Neural progenitor cell (in vitro differentiated cells): ENCODE data around the gene TMEM53. TPM values are rescaled to one million over a fixed set of nuclear protein-coding genes. Genes with fewer than 3 reads are reported as not detected.
A peak's percentile ranks its signal among the peaks of the same experiment; 100 is the strongest.

ENCODE experiments used
- DNase-seq: peaks from one replicate; pipeline ENCODE4 v3.0.0-alpha.2; 2016; ENCODE audit warnings: low spot score
- H2AFZ ChIP-seq: fragments of 200-600 bp; sonication (generic); replicated peaks from 2 replicates; pipeline ENCODE4 v1.6.1; 2016; ENCODE audit warnings: antibody characterized with exemption
- H3F3A ChIP-seq: fragments of 200-600 bp; sonication (generic); 2 replicates; pipeline ENCODE4 v1.6.1; 2016; ENCODE audit warnings: antibody characterized with exemption, low read depth
- H3K27ac ChIP-seq: fragments of 200-600 bp; sonication (generic); 2 replicates; pipeline ENCODE4 v1.5.1; 2016; ENCODE audit warnings: mild to moderate bottlenecking
- H3K27me3 ChIP-seq: fragments of 200-600 bp; sonication (generic); 2 replicates; pipeline ENCODE4 v1.6.1; 2016; ENCODE audit warnings: mild to moderate bottlenecking, moderate library complexity
- H3K36me3 ChIP-seq: fragments of 200-600 bp; sonication (generic); 2 replicates; pipeline ENCODE4 v1.5.1; 2016
- H3K4me1 ChIP-seq: fragments of 200-600 bp; sonication (generic); 2 replicates; pipeline ENCODE4 v1.6.1; 2016; ENCODE audit warnings: mixed run types
- H3K4me2 ChIP-seq: fragments of 200-600 bp; sonication (generic); 2 replicates; pipeline ENCODE4 v1.6.1; 2016
- H3K4me3 ChIP-seq: fragments of 200-600 bp; sonication (generic); 2 replicates; pipeline ENCODE4 v1.5.1; 2016
- H3K79me2 ChIP-seq: fragments of 200-600 bp; sonication (generic); 2 replicates; pipeline ENCODE4 v1.6.1; 2016; ENCODE audit warnings: low read depth
- H3K9ac ChIP-seq: fragments of 200-600 bp; sonication (generic); 2 replicates; pipeline ENCODE4 v1.6.1; 2016
- H3K9me3 ChIP-seq: fragments of 200-600 bp; sonication (generic); 2 replicates; pipeline ENCODE4 v1.5.1; 2016; ENCODE audit warnings: low read depth
- H4K20me1 ChIP-seq: fragments of 200-600 bp; sonication (generic); 2 replicates; pipeline ENCODE4 v1.6.1; 2016; ENCODE audit warnings: low read depth
- H3K27ac Mint-ChIP-seq: 3 replicates; pipeline ENCODE4 v1.8.0; 2021; ENCODE audit warnings: mixed read lengths
- H3K27me3 Mint-ChIP-seq: 2 replicates; pipeline ENCODE4 v1.8.0; 2022; ENCODE audit warnings: low read depth, mild to moderate bottlenecking, inconsistent platforms, moderate library complexity, mixed read lengths; ENCODE audit not compliant: insufficient read depth
- H3K36me3 Mint-ChIP-seq: 3 replicates; pipeline ENCODE4 v1.8.0; 2021; ENCODE audit warnings: mixed read lengths
- H3K4me1 Mint-ChIP-seq: 3 replicates; pipeline ENCODE4 v1.8.0; 2021; ENCODE audit warnings: mixed read lengths
- H3K4me3 Mint-ChIP-seq: 3 replicates; pipeline ENCODE4 v1.8.0; 2021; ENCODE audit warnings: mild to moderate bottlenecking, moderate library complexity, mixed read lengths
- H3K9me3 Mint-ChIP-seq: 3 replicates; pipeline ENCODE4 v1.8.0; 2020; ENCODE audit warnings: mixed read lengths
- EZH2 ChIP-seq: fragments of 200-600 bp; sonication (generic); IDR thresholded peaks from 2 replicates; pipeline ENCODE4 v1.6.1; 2017; ENCODE audit warnings: antibody characterized with exemption, mild to moderate bottlenecking, moderate library complexity
- EZH2phosphoT487 ChIP-seq: fragments of 200-600 bp; sonication (generic); IDR thresholded peaks from 2 replicates; pipeline ENCODE4 v1.6.1; 2017; ENCODE audit warnings: antibody characterized with exemption
- total RNA-seq: library from RNA; depleted of rRNA; stranded (reverse); fragments of >200 nt; gene quantifications from 2 replicates; pipeline ENCODE4 v1.2.3, GENCODE V29; 2015; ENCODE audit warnings: low replicate concordance
- TF ChIP-seq, protein P1 (sequence below): fragments of 200-600 bp; sonication (generic); IDR thresholded peaks from 2 replicates; pipeline ENCODE4 v1.5.1; 2017; ENCODE audit warnings: antibody characterized with exemption, mild to moderate bottlenecking

TMEM53 gene
- total RNA-seq, 1 donor from 2014 or later: 5.0 TPM

- peaks cover 6% of the 10 kb centered on the region for H4K20me1 ChIP-seq
- H3K27ac Mint-ChIP-seq: no peak overlapping the region
- H3K79me2 ChIP-seq: no peaks in the 10 kb centered on the region
- no peak overlapping the region for H3K27ac ChIP-seq
- no peak overlapping the region for H3K9ac ChIP-seq
- no peaks in the 10 kb centered on the region for H3K9me3 Mint-ChIP-seq
- H2AFZ ChIP-seq: no peak overlapping the region
- no peaks in the 10 kb centered on the region for H3K36me3 Mint-ChIP-seq
- no peaks in the 10 kb centered on the region for H3K9me3 ChIP-seq
- H3K4me3 ChIP-seq: no peak overlapping the region
- H3K4me3 Mint-ChIP-seq: no peak overlapping the region
- H3K4me1 Mint-ChIP-seq: peaks cover 13% of the 10 kb centered on the region
- peaks cover 13% of the 10 kb centered on the region for H3K4me1 ChIP-seq
- no peak for DNase-seq
- TF ChIP-seq, protein P1, sequence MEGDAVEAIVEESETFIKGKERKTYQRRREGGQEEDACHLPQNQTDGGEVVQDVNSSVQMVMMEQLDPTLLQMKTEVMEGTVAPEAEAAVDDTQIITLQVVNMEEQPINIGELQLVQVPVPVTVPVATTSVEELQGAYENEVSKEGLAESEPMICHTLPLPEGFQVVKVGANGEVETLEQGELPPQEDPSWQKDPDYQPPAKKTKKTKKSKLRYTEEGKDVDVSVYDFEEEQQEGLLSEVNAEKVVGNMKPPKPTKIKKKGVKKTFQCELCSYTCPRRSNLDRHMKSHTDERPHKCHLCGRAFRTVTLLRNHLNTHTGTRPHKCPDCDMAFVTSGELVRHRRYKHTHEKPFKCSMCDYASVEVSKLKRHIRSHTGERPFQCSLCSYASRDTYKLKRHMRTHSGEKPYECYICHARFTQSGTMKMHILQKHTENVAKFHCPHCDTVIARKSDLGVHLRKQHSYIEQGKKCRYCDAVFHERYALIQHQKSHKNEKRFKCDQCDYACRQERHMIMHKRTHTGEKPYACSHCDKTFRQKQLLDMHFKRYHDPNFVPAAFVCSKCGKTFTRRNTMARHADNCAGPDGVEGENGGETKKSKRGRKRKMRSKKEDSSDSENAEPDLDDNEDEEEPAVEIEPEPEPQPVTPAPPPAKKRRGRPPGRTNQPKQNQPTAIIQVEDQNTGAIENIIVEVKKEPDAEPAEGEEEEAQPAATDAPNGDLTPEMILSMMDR: peak; percentile 37
- no peak for TF ChIP-seq EZH2
- no peak overlapping the region for H3K4me2 ChIP-seq
- peaks cover 4% of the 10 kb centered on the region for H3K27me3 Mint-ChIP-seq
- peaks cover 31% of the 10 kb centered on the region for H3K27me3 ChIP-seq
- H3F3A ChIP-seq: peaks cover 9% of the 10 kb centered on the region
- no peaks in the 10 kb centered on the region for H3K36me3 ChIP-seq
Measured at GRCh38 chr1:44608141-44608540, 66.1 kb downstream of the TMEM53 start.

DNA sequence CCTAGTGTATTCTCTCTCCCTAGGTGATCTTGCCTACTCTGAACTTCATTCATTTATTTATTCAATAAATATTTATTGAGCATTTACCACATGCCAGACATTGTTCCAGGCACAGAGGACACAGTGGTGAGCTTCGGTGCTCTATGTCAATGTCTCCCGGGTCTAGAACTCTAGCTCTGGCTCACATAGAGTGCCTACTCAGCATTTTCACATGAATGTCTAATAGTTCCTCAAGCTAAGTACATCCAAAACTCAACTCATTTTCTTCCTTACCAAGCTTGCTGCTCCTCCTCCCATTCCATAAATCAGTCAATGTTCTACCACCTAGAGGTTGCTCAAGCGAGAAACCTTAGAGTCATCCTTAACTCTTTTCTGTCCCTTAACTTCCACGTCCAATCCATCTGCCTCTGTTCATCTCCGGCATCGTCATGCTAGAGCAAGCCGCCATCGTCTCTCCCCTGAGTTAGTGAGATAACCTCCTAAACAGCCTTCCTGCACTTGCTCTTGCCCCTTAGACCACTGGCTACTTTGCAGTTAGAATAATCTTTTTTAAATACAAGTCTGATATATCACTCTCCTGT, 67.5 kb downstream of the TMEM53 start:
- Mint-ChIP-seq H3K36me3 (no peaks in the 10 kb centered on the region), H3K27me3 (peaks cover 6% of the 10 kb centered on the region), H3K4me1 (peaks cover 13% of the 10 kb centered on the region), H3K27ac (no peak overlapping the region), H3K4me3 (no peak overlapping the region), H3K9me3 (no peaks in the 10 kb centered on the region)
- no peaks in the 10 kb centered on the region for H3K9me3 ChIP-seq
- H3K27ac ChIP-seq: no peak overlapping the region
- H3K27me3 ChIP-seq: peaks cover 44% of the 10 kb centered on the region
- no peak overlapping the region for H3K4me2 ChIP-seq
- H3K36me3 ChIP-seq: no peaks in the 10 kb centered on the region
- H2AFZ ChIP-seq: no peak overlapping the region
- peaks cover 6% of the 10 kb centered on the region for H4K20me1 ChIP-seq
- TF ChIP-seq, protein P1: no peak
- no peak for TF ChIP-seq EZH2
- TF ChIP-seq EZH2phosphoT487: no peak
- no peak overlapping the region for H3K4me3 ChIP-seq
- no peaks in the 10 kb centered on the region for H3K79me2 ChIP-seq
- H3F3A ChIP-seq: peaks cover 9% of the 10 kb centered on the region
- no peak for DNase-seq
- H3K9ac ChIP-seq: no peak overlapping the region
- H3K4me1 ChIP-seq: peaks cover 13% of the 10 kb centered on the region

DNA sequence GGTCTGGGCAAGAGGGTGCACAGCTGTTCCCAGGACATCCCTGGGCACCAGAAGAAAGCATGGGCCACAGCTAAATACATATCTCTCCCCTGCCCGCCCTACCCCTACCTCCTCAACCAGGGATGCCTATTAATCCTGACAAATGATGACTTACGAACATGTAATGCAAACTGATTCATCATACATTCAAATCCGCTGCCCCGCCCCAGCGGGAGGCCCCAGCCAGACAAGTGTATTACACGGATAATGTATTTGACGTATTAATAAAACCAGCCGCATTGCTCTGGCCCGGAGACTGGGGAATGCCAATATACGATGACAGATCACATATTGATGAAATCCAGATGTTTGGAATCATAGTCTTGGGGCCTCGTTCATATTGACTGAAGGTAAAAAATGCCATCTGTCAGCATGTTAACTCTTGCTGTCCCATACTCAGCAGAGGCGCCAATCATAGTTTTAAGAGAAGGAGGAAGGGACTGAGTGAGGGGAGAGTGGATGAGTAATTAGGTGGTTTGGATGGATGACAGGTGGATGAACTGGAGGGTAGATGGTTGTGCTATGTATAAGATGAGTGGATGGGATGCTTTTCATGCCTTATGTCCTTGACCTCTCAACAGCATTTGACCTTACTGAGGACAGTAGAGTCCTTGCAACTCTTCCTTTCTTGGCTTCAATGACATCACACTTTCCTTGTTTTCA, 68.2 kb downstream of the TMEM53 start:
- Histone ChIP-seq H3F3A (peaks cover 9% of the 10 kb centered on the region), H3K4me3 (no peak overlapping the region), H3K27ac (no peak overlapping the region), H4K20me1 (peaks cover 6% of the 10 kb centered on the region), H3K79me2 (no peaks in the 10 kb centered on the region), H2AFZ (no peak overlapping the region), H3K4me1 (peaks cover 13% of the 10 kb centered on the region), H3K9ac (no peak overlapping the region), H3K27me3 (peaks cover 52% of the 10 kb centered on the region), H3K9me3 (no peaks in the 10 kb centered on the region), H3K4me2 (no peak overlapping the region), H3K36me3 (no peaks in the 10 kb centered on the region)
- H3K27me3 Mint-ChIP-seq: peaks cover 6% of the 10 kb centered on the region
- no peak for DNase-seq
- no peaks in the 10 kb centered on the region for H3K9me3 Mint-ChIP-seq
- TF ChIP-seq EZH2: no peak
- TF ChIP-seq, protein P1: no peak
- TF ChIP-seq EZH2phosphoT487: no peak
- no peak overlapping the region for H3K4me3 Mint-ChIP-seq
- H3K27ac Mint-ChIP-seq: no peak overlapping the region
- H3K4me1 Mint-ChIP-seq: peaks cover 13% of the 10 kb centered on the region
- H3K36me3 Mint-ChIP-seq: no peaks in the 10 kb centered on the region
